Measurements from ENCODE around the gene TTC9B.
"Not testable (repeated sequence)": the region's sequence is repeated elsewhere in the genome, so short reads cannot be mapped to it uniquely, and the experiment has no call there.

The TTC9B gene

GRCh38 chr19:40232479-40232878, 14.3 kb upstream of the TTC9B start:
- no peak for DNase-seq

- DNase-seq = no peak
These were observed 13.6 kb upstream of the TTC9B start for GRCh38 chr19:40231544-40232424.

- no peak for DNase-seq
These were observed 12.9 kb upstream of the TTC9B start for GRCh38 chr19:40231057-40231456.

- DNase-seq = no peak
These were observed 11.8 kb upstream of the TTC9B start for GRCh38 chr19:40229926-40230417.

- no peak for DNase-seq
These were observed 11.3 kb upstream of the TTC9B start for GRCh38 chr19:40229484-40229883.

- DNase-seq = no peak
These were observed 10.7 kb upstream of the TTC9B start for GRCh38 chr19:40228863-40229262.

GRCh38 chr19:40228346-40228745, 10.2 kb upstream of the TTC9B start:
- DNase-seq = no peak

GRCh38 chr19:40225440-40226305, 7.5 kb upstream of the TTC9B start:
- DNase-seq = no peak

- DNase-seq = no peak
These were observed 6.4 kb upstream of the TTC9B start for GRCh38 chr19:40224342-40225150.

GRCh38 chr19:40223135-40223822, 5.1 kb upstream of the TTC9B start:
- peak; percentile 21 for DNase-seq

- peak; percentile 72 for DNase-seq
These were observed 3.9 kb upstream of the TTC9B start for GRCh38 chr19:40221858-40222619.

- DNase-seq = no peak
These were observed 2.5 kb upstream of the TTC9B start for GRCh38 chr19:40220674-40221073.

- no peak for DNase-seq
These were observed 1.6 kb upstream of the TTC9B start for GRCh38 chr19:40219721-40220276.

GRCh38 chr19:40219029-40219428, 845 bp upstream of the TTC9B start:
- not testable (repeated sequence) for DNase-seq

GRCh38 chr19:40217027-40217810, 965 bp downstream of the TTC9B start:
- DNase-seq = no peak

GRCh38 chr19:40216777-40217026, 1.5 kb downstream of the TTC9B start:
- no peak for DNase-seq

GRCh38 chr19:40216013-40216776, 2.0 kb downstream of the TTC9B start:
- no peak for DNase-seq

GRCh38 chr19:40214936-40215335, 3.2 kb downstream of the TTC9B start:
- DNase-seq = no peak

- no peak for DNase-seq
These were observed 4.2 kb downstream of the TTC9B start for GRCh38 chr19:40213882-40214570.
